ENCODE results near the gene PPOX.
A peak's percentile ranks its signal among the peaks of the same experiment; 100 is the strongest.

Gene PPOX

GRCh38 chr1:161185732-161186311, 19.6 kb downstream of the PPOX start:
- H3K27ac ChIP-seq (replicated peaks): peak overlapping the region; percentile 73
- no peak for TF ChIP-seq CTCF (IDR thresholded peaks at IDR 0.05; ENCODE audit: insufficient read depth, low read length)
- no peak for TF ChIP-seq REST (IDR thresholded peaks at IDR 0.05; ENCODE audit: insufficient replicate concordance, low read depth)
- peak; percentile 26; the same call in 1 of the 2 replicates for TF ChIP-seq POLR2AphosphoS5 (IDR thresholded peaks at IDR 0.05; ENCODE audit: low read depth)
- no peak for TF ChIP-seq GABPA (IDR thresholded peaks at IDR 0.05; ENCODE audit: low read depth)
- TF ChIP-seq SPI1 (IDR thresholded peaks at IDR 0.05; ENCODE audit: borderline replicate concordance, low read depth): peak; percentile 99
- DNase-seq (ENCODE audit: low read depth in 1 of 2, low spot score in 1 of 2): peak; percentile 38 to 60
- no peak overlapping the region for H3K4me3 ChIP-seq (replicated peaks; ENCODE audit: insufficient read depth, low read length)
- no peaks in the 10 kb centered on the region for H3K27me3 ChIP-seq (ENCODE audit: insufficient read depth, poor library complexity, severe bottlenecking)

GRCh38 chr1:161187311-161187710, 21.1 kb downstream of the PPOX start:
- TF ChIP-seq SPI1 (IDR thresholded peaks at IDR 0.05; ENCODE audit: borderline replicate concordance, low read depth): no peak
- H3K27me3 ChIP-seq (ENCODE audit: insufficient read depth, poor library complexity, severe bottlenecking): no peaks in the 10 kb centered on the region
- no peak overlapping the region; the same call in 1 of the 2 replicates for H3K27ac ChIP-seq (replicated peaks)
- H3K4me3 ChIP-seq (replicated peaks; ENCODE audit: insufficient read depth, low read length): no peak overlapping the region
- no peak for DNase-seq (ENCODE audit: low read depth in 1 of 2, low spot score in 1 of 2)

- no peaks in the 10 kb centered on the region for H3K27me3 ChIP-seq (ENCODE audit: insufficient read depth, poor library complexity, severe bottlenecking)
- H3K4me3 ChIP-seq (replicated peaks; ENCODE audit: insufficient read depth, low read length): no peak overlapping the region
- TF ChIP-seq POLR2AphosphoS5 (IDR thresholded peaks at IDR 0.05; ENCODE audit: low read depth): no peak
- TF ChIP-seq SPI1 (IDR thresholded peaks at IDR 0.05; ENCODE audit: borderline replicate concordance, low read depth): no peak
- TF ChIP-seq REST (IDR thresholded peaks at IDR 0.05; ENCODE audit: insufficient replicate concordance, low read depth): no peak
- no peak for TF ChIP-seq GABPA (IDR thresholded peaks at IDR 0.05; ENCODE audit: low read depth)
- TF ChIP-seq CTCF (IDR thresholded peaks at IDR 0.05; ENCODE audit: insufficient read depth, low read length): no peak
- DNase-seq (ENCODE audit: low read depth in 1 of 2, low spot score in 1 of 2): no peak
- no peak overlapping the region for H3K27ac ChIP-seq (replicated peaks)
Observed at GRCh38 chr1:161188381-161188780, 22.2 kb downstream of the PPOX start.

GRCh38 chr1:161189036-161189435, 22.8 kb downstream of the PPOX start:
- Histone ChIP-seq H3K27me3 (ENCODE audit: insufficient read depth, poor library complexity, severe bottlenecking) (no peaks in the 10 kb centered on the region), H3K4me3 (replicated peaks; ENCODE audit: insufficient read depth, low read length) (no peak overlapping the region), H3K27ac (replicated peaks) (no peak overlapping the region)
- TF ChIP-seq SPI1 (IDR thresholded peaks at IDR 0.05; ENCODE audit: borderline replicate concordance, low read depth) (no peak), POLR2AphosphoS5 (IDR thresholded peaks at IDR 0.05; ENCODE audit: low read depth) (no peak), GABPA (IDR thresholded peaks at IDR 0.05; ENCODE audit: low read depth) (no peak), REST (IDR thresholded peaks at IDR 0.05; ENCODE audit: insufficient replicate concordance, low read depth) (no peak), CTCF (IDR thresholded peaks at IDR 0.05; ENCODE audit: insufficient read depth, low read length) (no peak)
- no peak for DNase-seq (ENCODE audit: low read depth in 1 of 2, low spot score in 1 of 2)
